GM18519 (cell line): ENCODE results near the gene RHBDF2.

Source experiments
- ATAC-seq: cut with Tn5 transposase; IDR thresholded peaks from one replicate; pipeline ENCODE4 v1.9.1; 2021; ENCODE audit warnings: mild to moderate bottlenecking, moderate library complexity; ENCODE audit not compliant: unreplicated experiment, low FRiP score

The RHBDF2 gene

DNA sequence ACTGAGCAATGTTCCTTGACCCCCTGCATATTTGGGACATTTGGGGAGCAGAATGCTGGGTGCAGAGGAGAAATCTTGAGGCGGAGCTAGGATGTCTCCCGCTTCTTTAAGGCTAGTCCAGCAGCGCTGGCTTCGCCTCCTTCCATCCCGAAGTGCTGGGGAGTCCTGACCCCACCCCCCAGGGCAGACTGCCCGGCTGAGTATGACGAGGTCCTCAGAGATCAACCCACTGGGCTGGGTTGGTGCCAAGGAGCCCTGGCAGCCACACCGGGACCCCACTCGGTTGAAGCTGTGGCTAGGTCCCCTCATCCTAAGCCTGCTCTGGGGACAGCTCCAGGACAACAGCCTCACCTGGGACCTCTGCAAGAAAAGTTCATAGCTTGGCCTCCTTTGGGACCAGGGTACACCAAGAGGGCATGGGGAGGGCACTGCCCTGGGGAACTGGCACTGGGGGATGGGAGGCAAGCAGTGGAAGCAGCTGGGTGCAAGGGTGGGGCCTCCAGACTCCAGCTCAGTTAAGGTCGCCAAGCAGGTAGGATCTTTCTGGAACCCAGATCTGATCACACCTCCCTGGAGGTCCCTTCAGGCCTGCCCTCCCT lies 11.0 kb downstream of the RHBDF2 start:
- ATAC-seq, result no peak

DNA sequence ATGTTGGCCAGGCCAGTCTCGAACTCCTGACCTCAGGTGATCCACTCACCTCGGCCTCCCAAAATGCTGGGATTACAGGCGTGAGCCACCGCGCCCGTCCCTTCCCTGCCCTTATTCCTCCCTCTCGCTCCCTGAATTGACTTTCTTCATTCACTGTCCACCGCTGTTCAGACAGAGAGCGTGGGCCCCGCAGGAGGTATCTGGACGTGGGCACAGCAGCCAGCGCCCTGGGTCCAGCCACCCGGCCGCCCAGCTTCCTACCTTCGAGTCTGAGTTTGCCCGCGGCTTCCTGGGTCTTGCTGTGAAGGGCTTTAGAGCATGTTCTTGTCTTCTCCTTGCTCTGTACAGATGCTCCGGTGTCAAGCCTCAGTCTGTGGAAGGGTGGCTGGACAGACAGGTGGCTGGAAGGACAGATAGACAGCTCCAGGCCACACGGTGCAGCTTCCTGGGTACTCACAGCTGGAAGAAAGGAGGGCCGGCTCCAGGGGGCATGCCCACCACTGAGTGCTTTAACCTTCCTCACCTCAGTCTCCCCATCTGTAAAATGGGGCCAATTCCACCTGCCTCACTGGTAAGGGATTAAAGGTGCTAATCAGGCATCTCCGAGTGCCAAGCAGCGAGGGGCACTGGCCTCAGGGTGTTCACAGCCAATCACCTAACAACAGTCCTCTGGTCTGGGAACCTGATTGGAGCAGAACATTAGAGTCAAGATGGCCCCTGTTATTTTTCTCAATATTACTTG lies 13.6 kb downstream of the RHBDF2 start:
- no peak for ATAC-seq

- no peak for ATAC-seq
These were observed 15.7 kb downstream of the RHBDF2 start for GRCh38 chr17:76485569-76485968.

GRCh38 chr17:76484228-76484725 lies 16.9 kb downstream of the RHBDF2 start:
- ATAC-seq, result no peak

DNA sequence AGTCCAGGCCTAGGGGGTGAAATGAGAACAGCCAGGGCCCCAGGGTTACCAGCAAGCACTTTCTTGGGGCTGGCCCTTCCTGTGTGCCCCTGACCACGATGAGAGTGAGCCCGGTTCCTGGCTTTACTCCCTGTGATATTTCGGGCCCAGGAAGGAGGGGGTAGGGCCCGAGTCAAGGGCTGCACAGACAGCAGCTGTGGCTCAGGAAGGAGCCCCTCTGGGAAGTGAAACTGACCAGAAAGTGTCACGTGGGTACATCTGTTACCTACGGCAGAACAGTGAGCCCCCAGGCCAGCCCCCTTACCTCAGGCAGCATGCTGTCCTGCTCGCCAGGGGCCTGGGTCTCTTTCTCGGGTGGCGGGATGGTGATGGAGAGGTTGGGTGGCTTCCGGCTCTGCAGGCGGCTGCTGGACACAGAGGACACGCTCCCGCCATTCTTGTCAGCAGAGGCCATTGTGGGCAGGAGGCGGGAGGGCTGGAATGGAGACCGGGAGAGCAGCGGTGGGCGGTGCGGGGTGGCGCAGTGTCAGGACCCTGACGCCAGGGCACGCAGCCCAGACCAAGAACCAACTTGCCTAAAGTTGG lies 20.1 kb downstream of the RHBDF2 start:
- no peak for ATAC-seq

- ATAC-seq, result no peak
These were observed 20.6 kb downstream of the RHBDF2 start for GRCh38 chr17:76480632-76481031.

GRCh38 chr17:76479515-76480060 lies 21.6 kb downstream of the RHBDF2 start:
- ATAC-seq, result no peak

GRCh38 chr17:76478730-76479514 lies 22.3 kb downstream of the RHBDF2 start:
- ATAC-seq, result no peak

GRCh38 chr17:76478097-76478496 lies 23.1 kb downstream of the RHBDF2 start:
- ATAC-seq, result no peak

GRCh38 chr17:76477576-76477975 lies 23.6 kb downstream of the RHBDF2 start:
- no peak for ATAC-seq

GRCh38 chr17:76476736-76477135 lies 24.5 kb downstream of the RHBDF2 start:
- no peak for ATAC-seq

- no peak for ATAC-seq
These were observed 25.9 kb downstream of the RHBDF2 start for GRCh38 chr17:76475302-76475701.

- no peak for ATAC-seq
These were observed 26.3 kb downstream of the RHBDF2 start for GRCh38 chr17:76474894-76475293.

DNA sequence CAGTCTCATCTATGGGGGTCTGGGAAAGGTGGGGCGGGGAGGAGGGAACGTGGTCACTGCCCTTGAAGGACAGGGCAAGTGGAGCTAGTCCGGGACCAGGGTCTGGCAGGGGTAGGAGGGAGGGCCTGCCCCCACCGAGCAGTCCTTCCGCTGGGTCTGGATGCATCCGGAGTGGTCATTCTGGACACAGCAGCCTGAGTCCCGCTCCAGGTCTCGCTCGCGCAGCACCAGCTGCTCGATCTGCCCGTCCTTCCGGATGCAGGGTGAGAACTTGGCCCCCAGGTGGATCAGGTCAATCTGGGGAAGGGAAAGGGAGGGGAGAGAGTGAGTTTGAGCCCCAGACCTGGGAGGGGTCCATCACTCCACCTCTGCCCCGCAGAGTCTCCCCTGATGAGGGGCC lies 27.0 kb downstream of the RHBDF2 start:
- ATAC-seq, result no peak

DNA sequence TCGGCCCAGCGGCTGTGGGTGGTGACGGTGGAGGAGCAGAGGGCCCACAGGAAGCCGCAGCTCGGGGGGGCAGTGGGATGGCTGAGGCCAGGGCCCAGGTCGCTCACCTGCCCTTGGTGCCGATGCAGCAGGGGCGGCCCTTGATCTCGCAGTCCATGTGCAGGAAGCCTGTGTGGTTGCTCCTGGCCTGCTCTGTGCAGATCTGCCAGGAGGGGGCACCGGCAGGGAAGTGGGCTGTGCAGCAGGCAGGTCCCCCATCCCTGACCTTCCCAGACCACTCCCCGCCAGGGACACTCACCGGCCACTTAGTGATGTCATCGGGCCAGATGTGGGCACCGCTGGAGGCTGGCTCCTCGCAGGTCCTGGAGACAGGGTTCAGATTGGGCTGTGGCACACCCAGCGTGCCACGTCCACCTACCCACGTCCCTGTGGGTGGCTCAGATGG lies 27.7 kb downstream of the RHBDF2 start:
- no peak for ATAC-seq

- ATAC-seq, result no peak
These were observed 28.5 kb downstream of the RHBDF2 start for GRCh38 chr17:76472726-76473125.

DNA sequence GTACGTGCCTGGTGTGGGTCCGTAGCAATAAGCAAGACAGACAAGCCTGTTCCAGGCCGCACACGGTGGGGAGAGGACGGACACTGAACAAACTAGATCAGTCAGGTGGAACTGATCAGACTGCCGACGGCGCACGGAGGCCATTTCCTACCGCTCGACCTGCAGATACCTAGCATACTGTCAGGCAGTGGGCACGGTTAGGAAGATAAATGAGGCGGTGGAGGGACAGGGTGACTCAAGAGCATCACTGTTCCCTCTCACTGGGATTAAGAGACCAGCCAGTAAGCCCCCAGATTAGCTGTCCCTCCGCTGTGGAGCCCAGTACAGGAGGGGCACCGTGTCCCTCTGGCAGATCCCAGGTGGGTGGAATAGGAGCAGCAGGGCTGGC lies 29.0 kb downstream of the RHBDF2 start:
- no peak for ATAC-seq

- ATAC-seq, result no peak
These were observed 29.5 kb downstream of the RHBDF2 start for GRCh38 chr17:76471498-76472257.

DNA sequence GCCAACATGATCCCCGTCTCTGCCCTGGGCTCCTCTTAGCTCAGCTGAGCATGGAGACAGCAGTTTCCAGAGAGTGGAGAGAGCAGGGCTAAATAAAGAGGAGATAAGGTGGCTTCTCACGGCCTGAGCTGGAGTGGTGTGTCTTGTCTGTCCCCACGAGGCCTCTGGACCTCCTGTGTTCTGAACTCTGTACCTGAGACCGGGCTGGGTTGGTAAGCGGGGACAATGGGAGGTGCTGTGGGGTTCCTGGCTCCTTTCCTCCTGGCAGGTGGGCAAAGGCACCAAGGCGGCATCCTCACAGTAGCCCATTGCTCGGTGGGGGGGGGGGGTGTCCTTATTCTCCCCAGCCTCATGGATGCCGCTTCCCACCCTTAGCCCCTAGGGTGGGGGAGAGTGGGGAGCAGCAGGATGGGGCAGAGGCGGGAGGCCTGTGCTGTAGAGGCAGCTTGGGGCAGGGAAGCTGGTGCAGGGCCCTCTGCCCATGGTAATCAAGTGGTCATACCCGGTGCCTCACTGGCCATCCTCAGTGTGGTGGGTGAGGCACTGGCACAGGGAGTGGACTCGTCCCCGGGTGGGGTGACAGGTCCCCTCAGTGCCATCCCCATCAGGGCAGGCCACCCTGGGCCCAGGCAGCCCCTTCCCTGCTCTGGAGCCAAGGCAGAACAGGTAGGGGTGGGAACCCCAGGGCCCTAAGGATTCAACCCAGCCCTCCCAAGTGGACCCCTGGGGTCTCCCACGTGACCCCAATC lies 31.1 kb downstream of the RHBDF2 start:
- ATAC-seq, result no peak
